HepG2 (cell line): ENCODE results near the gene TMTC1. TPM values are rescaled to one million over a fixed set of nuclear protein-coding genes. Genes with fewer than 3 reads are reported as not detected.

Experiments
- ATAC-seq: fragments of 200-7000 bp; cut with Tn5 transposase; 3 replicates; pipeline ENCODE4 v1.9.1; 2020; ENCODE audit warnings: mild to moderate bottlenecking, moderate library complexity
- BruUV-seq: library from RNA; stranded (reverse); fragments of 400-500 nt; replicated peaks from 2 replicates; lab custom pipeline; 2021; lab: Mats Ljungman, UMichigan
- CTCF ChIA-PET: fragments of 300-600 bp; formaldehyde crosslinking; extraction: SDS; loops from one replicate; lab custom pipeline; 2021; ENCODE audit warnings: low total read pairs, inconsistent platforms, low intra/inter-chr PET ratio; lab: Yijun Ruan, JAX
- POLR2A ChIA-PET: fragments of 350-600 bp; sonication (Branson Sonifier 250); formaldehyde crosslinking; loops from one replicate; lab custom pipeline; 2020; ENCODE audit warnings: antibody characterized with exemption, inconsistent platforms; lab: Yijun Ruan, JAX
- DNase-seq: peaks from one replicate; pipeline ENCODE4 v3.0.0-alpha.2; 2015; ENCODE audit warnings: low spot score
- FAIRE-seq: peaks from 3 replicates; lab custom pipeline; 2011; peaks lifted over from hg19 to GRCh38; lab: Jason Lieb, UNC
- H2AFZ ChIP-seq: one replicate; pipeline ENCODE4 v1.6.1; 2011; ENCODE audit warnings: low read length, inconsistent platforms
- H3K27ac ChIP-seq: fragments of 300-600 bp; 3 replicates; pipeline ENCODE4 v1.8.0; 2011; ENCODE audit warnings: mixed run types, mild to moderate bottlenecking, mixed read lengths, low read length, inconsistent platforms; ENCODE audit not compliant: insufficient read depth; ENCODE audit errors: extremely low read length
- H3K27me3 ChIP-seq, 2 experiments: fragments of 200-600 bp in 1 of 2; 2 replicates in 1 of 2; 3 replicates in 1 of 2; pipeline versions ENCODE4 v1.6.0 to v1.8.0; 2011; ENCODE audit warnings: low read length in 2 of 2, mild to moderate bottlenecking in 2 of 2, moderate library complexity in 2 of 2, inconsistent platforms in 1 of 2; ENCODE audit not compliant: insufficient read depth in 2 of 2, control insufficient read depth in 1 of 2
- H3K36me3 ChIP-seq, 2 experiments: fragments of 200-600 bp in 1 of 2; replicated peaks in 1 of 2; 2 replicates in 1 of 2; 3 replicates in 1 of 2; pipeline versions ENCODE4 v1.5.1 to v1.8.0; 2011; ENCODE audit warnings: low read length in 2 of 2, inconsistent platforms in 1 of 2; ENCODE audit not compliant: insufficient read depth in 2 of 2, control insufficient read depth in 1 of 2
- H3K4me1 ChIP-seq: 2 replicates; pipeline ENCODE4 v1.5.1; 2012; ENCODE audit warnings: low read length, inconsistent platforms; ENCODE audit not compliant: insufficient read depth
- H3K4me2 ChIP-seq: 2 replicates; pipeline ENCODE4 v1.6.0; 2011; ENCODE audit warnings: low read depth, low read length, inconsistent platforms
- H3K4me3 ChIP-seq, 3 experiments: fragments of 200-600 bp in 1 of 3; sonication (generic), shearing (Covaris generic) in 1 of 3; replicated peaks in 1 of 3; 2 replicates each; pipeline ENCODE4 v1.5.1; 2011 to 2016; ENCODE audit warnings: low read length in 3 of 3, inconsistent platforms in 2 of 3, low read depth in 2 of 3, mild to moderate bottlenecking in 2 of 3, control low read depth in 1 of 3, mixed read lengths in 1 of 3; ENCODE audit not compliant: insufficient read depth in 1 of 3
- H3K79me2 ChIP-seq: one replicate; pipeline ENCODE4 v1.6.1; 2011; ENCODE audit warnings: low read length, inconsistent platforms; ENCODE audit not compliant: insufficient read depth
- H3K9ac ChIP-seq: 2 replicates; pipeline ENCODE4 v1.6.0; 2011; ENCODE audit warnings: mild to moderate bottlenecking, low read depth, low read length, inconsistent platforms; ENCODE audit not compliant: insufficient read depth
- H3K9me3 ChIP-seq: 2 replicates; pipeline ENCODE4 v1.5.1; 2012; ENCODE audit warnings: mild to moderate bottlenecking, low read length
- H4K20me1 ChIP-seq: 2 replicates; pipeline ENCODE4 v1.6.0; 2011; ENCODE audit warnings: inconsistent platforms, mild to moderate bottlenecking, low read length, moderate library complexity; ENCODE audit not compliant: insufficient read depth
- ASH2L ChIP-seq: fragments of 300-600, 200-600 bp; sonication (generic); IDR thresholded peaks from 2 replicates; pipeline ENCODE4 v1.7.0; 2017; ENCODE audit warnings: low read depth, mild to moderate bottlenecking, moderate library complexity, mixed read lengths, low read length; ENCODE audit not compliant: insufficient read length
- BORCS8-MEF2B ChIP-seq: sonication (generic); formaldehyde crosslinking; IDR thresholded peaks from 2 replicates; pipeline ENCODE4 v1.8.0; 2022; ENCODE audit warnings: mild to moderate bottlenecking, missing genetic modification reagents
- FOXC1 ChIP-seq: sonication (generic); formaldehyde crosslinking; IDR thresholded peaks from 2 replicates; pipeline ENCODE4 v1.8.0; 2022; ENCODE audit warnings: mild to moderate bottlenecking, missing genetic modification reagents, borderline replicate concordance
- JDP2 ChIP-seq: sonication (generic); formaldehyde crosslinking; IDR thresholded peaks from 2 replicates; pipeline ENCODE4 v1.8.1; 2022; ENCODE audit warnings: missing genetic modification reagents, borderline replicate concordance
- ZNF768 ChIP-seq: sonication (generic); formaldehyde crosslinking; IDR thresholded peaks from 2 replicates; pipeline ENCODE4 v1.4.0; 2020; ENCODE audit warnings: missing genetic modification reagents
- ZNF841 ChIP-seq: sonication (generic); formaldehyde crosslinking; IDR thresholded peaks from 2 replicates; pipeline ENCODE4 v1.8.1; 2023; ENCODE audit warnings: missing genetic modification reagents, borderline replicate concordance
- WGBS: methylation state at CpG from one replicate; pipeline ENCODE4 v1.1.6; 2017; ENCODE audit warnings: low lambda C conversion rate; 5-methylcytosine and 5-hydroxymethylcytosine counted together
- in situ Hi-C: cut with HindIII; loops from 2 replicates; pipeline ENCODE4 v1.10.0; 2017; ENCODE audit warnings: low pct_unique_long_range_greater_than_20kb; ENCODE audit not compliant: extremely low pct_ligation_motif_present
- intact Hi-C: fragments of 100-400 bp; cut with micrococcal nuclease; formaldehyde crosslinking; loops from one replicate; pipeline ENCODE4 v1.10.0; 2022; ENCODE audit not compliant: unreplicated experiment
- polyA plus RNA-seq, 8 experiments: library from polyadenylated mRNA; depleted of rRNA in 3 of 8; stranded (reverse) in 7 of 8; unstranded in 1 of 8; fragments of >200 nt; fragmentation: Illumina TruSeq in 4 of 8; extraction: Trizol in 4 of 8; gene quantifications; 2 replicates each; pipeline versions ENCODE4 v1.2.1 to v1.2.3, GENCODE V29; 2011 to 2016; ENCODE audit warnings: low read depth in 4 of 8, missing spikeins in 1 of 8, mixed read lengths in 1 of 8; ENCODE audit not compliant: insufficient read depth in 1 of 8
- total RNA-seq, 5 experiments: library from RNA; depleted of rRNA; stranded (reverse); fragments of >200 nt; fragmentation: Illumina TruSeq; extraction: Trizol; gene quantifications; 2 replicates each; pipeline ENCODE4 v1.2.3, GENCODE V29; 2016; ENCODE audit warnings: low read depth in 1 of 5
- TF ChIP-seq, protein P1 (sequence below): sonication (generic); formaldehyde crosslinking; IDR thresholded peaks from 2 replicates; pipeline ENCODE4 v1.8.0; 2022; ENCODE audit warnings: missing genetic modification reagents, mild to moderate bottlenecking, moderate library complexity, borderline replicate concordance
- TF ChIP-seq, protein P2 (sequence below): fragments of 450-650 bp; IDR thresholded peaks from 2 replicates; pipeline ENCODE4 v1.6.1; 2017; ENCODE audit warnings: mild to moderate bottlenecking

Gene TMTC1
- total and polyA plus RNA-seq, 2 of the 13 experiments (the other 11 are each of a cell fraction or from before 2014, with no cell fraction given): 0.69 to 1.8 TPM

DNA sequence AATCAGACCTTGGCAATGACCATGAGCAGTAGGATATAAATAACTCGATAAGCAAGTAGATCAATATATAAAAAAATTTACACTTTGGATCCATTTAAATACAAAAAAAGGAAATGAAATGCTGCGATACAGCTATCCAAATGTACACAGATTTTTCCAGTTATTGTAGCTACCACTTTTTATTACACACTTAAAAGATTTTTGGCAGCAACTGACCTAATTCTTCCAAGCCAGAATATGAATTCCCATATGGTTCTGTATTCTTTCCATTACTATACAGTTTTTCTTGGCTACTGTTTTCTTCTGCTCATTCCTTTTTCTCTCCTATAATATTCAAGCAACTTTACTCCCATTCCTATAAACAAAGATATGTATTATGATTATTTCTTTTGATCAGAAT is 52.2 kb downstream of the TMTC1 start:
- FAIRE-seq: no peak
- ChIA-PET CTCF (no interaction called here), POLR2A (no interaction called here)
- H3K9ac ChIP-seq: no peak overlapping the region
- H3K27ac ChIP-seq: no peak overlapping the region
- in situ Hi-C loops (no loop called here), intact Hi-C loops (no loop called here)
- TF ChIP-seq ASH2L (no peak), FOXC1 (CRISPR knock-in tag) (no peak), ZNF768 (CRISPR knock-in tag) (no peak), ZNF841 (CRISPR knock-in tag) (no peak), JDP2 (CRISPR knock-in tag) (no peak), BORCS8-MEF2B (CRISPR knock-in tag) (no peak)
- TF ChIP-seq, protein P1, sequence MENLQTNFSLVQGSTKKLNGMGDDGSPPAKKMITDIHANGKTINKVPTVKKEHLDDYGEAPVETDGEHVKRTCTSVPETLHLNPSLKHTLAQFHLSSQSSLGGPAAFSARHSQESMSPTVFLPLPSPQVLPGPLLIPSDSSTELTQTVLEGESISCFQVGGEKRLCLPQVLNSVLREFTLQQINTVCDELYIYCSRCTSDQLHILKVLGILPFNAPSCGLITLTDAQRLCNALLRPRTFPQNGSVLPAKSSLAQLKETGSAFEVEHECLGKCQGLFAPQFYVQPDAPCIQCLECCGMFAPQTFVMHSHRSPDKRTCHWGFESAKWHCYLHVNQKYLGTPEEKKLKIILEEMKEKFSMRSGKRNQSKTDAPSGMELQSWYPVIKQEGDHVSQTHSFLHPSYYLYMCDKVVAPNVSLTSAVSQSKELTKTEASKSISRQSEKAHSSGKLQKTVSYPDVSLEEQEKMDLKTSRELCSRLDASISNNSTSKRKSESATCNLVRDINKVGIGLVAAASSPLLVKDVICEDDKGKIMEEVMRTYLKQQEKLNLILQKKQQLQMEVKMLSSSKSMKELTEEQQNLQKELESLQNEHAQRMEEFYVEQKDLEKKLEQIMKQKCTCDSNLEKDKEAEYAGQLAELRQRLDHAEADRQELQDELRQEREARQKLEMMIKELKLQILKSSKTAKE (CRISPR knock-in tag): no peak
- TF ChIP-seq, protein P2, sequence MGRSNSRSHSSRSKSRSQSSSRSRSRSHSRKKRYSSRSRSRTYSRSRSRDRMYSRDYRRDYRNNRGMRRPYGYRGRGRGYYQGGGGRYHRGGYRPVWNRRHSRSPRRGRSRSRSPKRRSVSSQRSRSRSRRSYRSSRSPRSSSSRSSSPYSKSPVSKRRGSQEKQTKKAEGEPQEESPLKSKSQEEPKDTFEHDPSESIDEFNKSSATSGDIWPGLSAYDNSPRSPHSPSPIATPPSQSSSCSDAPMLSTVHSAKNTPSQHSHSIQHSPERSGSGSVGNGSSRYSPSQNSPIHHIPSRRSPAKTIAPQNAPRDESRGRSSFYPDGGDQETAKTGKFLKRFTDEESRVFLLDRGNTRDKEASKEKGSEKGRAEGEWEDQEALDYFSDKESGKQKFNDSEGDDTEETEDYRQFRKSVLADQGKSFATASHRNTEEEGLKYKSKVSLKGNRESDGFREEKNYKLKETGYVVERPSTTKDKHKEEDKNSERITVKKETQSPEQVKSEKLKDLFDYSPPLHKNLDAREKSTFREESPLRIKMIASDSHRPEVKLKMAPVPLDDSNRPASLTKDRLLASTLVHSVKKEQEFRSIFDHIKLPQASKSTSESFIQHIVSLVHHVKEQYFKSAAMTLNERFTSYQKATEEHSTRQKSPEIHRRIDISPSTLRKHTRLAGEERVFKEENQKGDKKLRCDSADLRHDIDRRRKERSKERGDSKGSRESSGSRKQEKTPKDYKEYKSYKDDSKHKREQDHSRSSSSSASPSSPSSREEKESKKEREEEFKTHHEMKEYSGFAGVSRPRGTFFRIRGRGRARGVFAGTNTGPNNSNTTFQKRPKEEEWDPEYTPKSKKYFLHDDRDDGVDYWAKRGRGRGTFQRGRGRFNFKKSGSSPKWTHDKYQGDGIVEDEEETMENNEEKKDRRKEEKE: no peak
- no peaks in the 10 kb centered on the region for H4K20me1 ChIP-seq
- no TSS peak for BruUV-seq
- no peak for DNase-seq
- H3K27me3 ChIP-seq: no peaks in the 10 kb centered on the region
- H3K4me3 ChIP-seq: no peak overlapping the region
- no peaks in the 10 kb centered on the region for H3K9me3 ChIP-seq
- no peak overlapping the region for H3K4me2 ChIP-seq
- no peak overlapping the region for H2AFZ ChIP-seq
- H3K79me2 ChIP-seq: no peaks in the 10 kb centered on the region
- H3K36me3 ChIP-seq: no peaks in the 10 kb centered on the region
- 3% methylated on average over 2 of the region's 2 CpGs for WGBS
- H3K4me1 ChIP-seq: no peaks in the 10 kb centered on the region
- no peak for ATAC-seq
